DOHH2 (cell line): Measurements from ENCODE around the gene TNS2.

Experiments
- H3F3A ChIP-seq: fragments of 200-600 bp; sonication (generic), shearing (Covaris generic); 2 replicates; pipeline ENCODE4 v1.6.0; 2016; ENCODE audit warnings: antibody characterized with exemption, mild to moderate bottlenecking; ENCODE audit not compliant: control insufficient read depth, insufficient read depth
- H3K27ac ChIP-seq: fragments of 200-600 bp; sonication (generic); 2 replicates; pipeline ENCODE4 v1.5.1; 2014; ENCODE audit warnings: low read depth, mild to moderate bottlenecking, low read length, moderate library complexity
- H3K27me3 ChIP-seq: fragments of 200-600 bp; sonication (generic); 2 replicates; pipeline ENCODE4 v1.6.1; 2014; ENCODE audit warnings: mild to moderate bottlenecking, low read length, mixed read lengths; ENCODE audit not compliant: control insufficient read depth
- H3K36me3 ChIP-seq: fragments of 200-600 bp; sonication (generic); 2 replicates; pipeline ENCODE4 v1.6.1; 2014; ENCODE audit warnings: mild to moderate bottlenecking, low read length, moderate library complexity, mixed read lengths; ENCODE audit not compliant: control insufficient read depth
- H3K4me1 ChIP-seq: fragments of 200-600 bp; sonication (generic); 2 replicates; pipeline ENCODE4 v1.6.1; 2014; ENCODE audit warnings: mild to moderate bottlenecking, low read length, mixed read lengths; ENCODE audit not compliant: control insufficient read depth
- H3K4me2 ChIP-seq: fragments of 200-600 bp; sonication (generic); 2 replicates; pipeline ENCODE4 v1.6.0; 2014; ENCODE audit warnings: mild to moderate bottlenecking, low read length, moderate library complexity
- H3K4me3 ChIP-seq: fragments of 200-600 bp; sonication (generic); 2 replicates; pipeline ENCODE4 v1.5.1; 2014; ENCODE audit warnings: mild to moderate bottlenecking, low read length, mixed read lengths
- H3K79me2 ChIP-seq: fragments of 200-600 bp; sonication (generic); 2 replicates; pipeline ENCODE4 v1.6.1; 2014; ENCODE audit warnings: mild to moderate bottlenecking, low read length, mixed read lengths; ENCODE audit not compliant: control insufficient read depth
- H3K9me2 ChIP-seq: fragments of 200-600 bp; sonication (generic); replicated peaks from 2 replicates; pipeline ENCODE4 v1.6.1; 2014; ENCODE audit warnings: mild to moderate bottlenecking, low read length, mixed read lengths; ENCODE audit not compliant: control insufficient read depth
- H3K9me3 ChIP-seq: fragments of 200-600 bp; sonication (generic); 2 replicates; pipeline ENCODE4 v1.6.1; 2014; ENCODE audit warnings: antibody characterized with exemption, low read length, mixed read lengths; ENCODE audit not compliant: control insufficient read depth, insufficient read depth
- H4K20me1 ChIP-seq: fragments of 200-600 bp; sonication (generic); 2 replicates; pipeline ENCODE4 v1.6.0; 2014; ENCODE audit warnings: low read depth, mild to moderate bottlenecking, antibody characterized with exemption, low read length, moderate library complexity; ENCODE audit not compliant: control insufficient read depth, insufficient read depth
- CTCF ChIP-seq: fragments of 200-600 bp; sonication (generic); IDR thresholded peaks from one replicate; pipeline ENCODE4 v1.5.1; 2014; ENCODE audit warnings: antibody characterized with exemption, mild to moderate bottlenecking, low read depth, low read length; ENCODE audit not compliant: poor library complexity, severe bottlenecking
- EZH2phosphoT487 ChIP-seq: fragments of 200-600 bp; sonication (generic); IDR thresholded peaks from 2 replicates; pipeline ENCODE4 v1.6.1; 2017; ENCODE audit warnings: borderline replicate concordance, mild to moderate bottlenecking, antibody characterized with exemption, low read length, moderate library complexity, mixed read lengths

TNS2 gene

GRCh38 chr12:53005215-53005985, 44.5 kb upstream of the TNS2 start:
- Histone ChIP-seq H3K36me3 (peaks cover 39% of the 10 kb centered on the region), H3K27me3 (no peaks in the 10 kb centered on the region), H3K9me3 (no peaks in the 10 kb centered on the region), H3K4me3 (peak overlapping the region; percentile 91), H3K4me1 (peaks cover 41% of the 10 kb centered on the region), H3K4me2 (peak overlapping the region; percentile 80), H3F3A (peaks cover 17% of the 10 kb centered on the region), H4K20me1 (no peaks in the 10 kb centered on the region; the same call in 1 of the 2 replicates), H3K79me2 (peaks cover 50% of the 10 kb centered on the region), H3K27ac (peak overlapping the region; percentile 73), H3K9me2 (no peaks in the 10 kb centered on the region)
- TF ChIP-seq CTCF: no peak
- no peak for TF ChIP-seq EZH2phosphoT487

- H3K27me3 ChIP-seq: no peaks in the 10 kb centered on the region
- H3F3A ChIP-seq: peaks cover 17% of the 10 kb centered on the region
- peaks cover 58% of the 10 kb centered on the region for H3K79me2 ChIP-seq
- H3K4me2 ChIP-seq: peak within 1 kb of the TSS; percentile 93
- H3K4me1 ChIP-seq: peaks cover 45% of the 10 kb centered on the region
- H4K20me1 ChIP-seq: no peaks in the 10 kb centered on the region; the same call in none of the 2 replicates
- H3K9me2 ChIP-seq: no peaks in the 10 kb centered on the region
- peak within 1 kb of the TSS; percentile 91 for H3K4me3 ChIP-seq
- H3K27ac ChIP-seq: peak within 1 kb of the TSS; percentile 88
- no peaks in the 10 kb centered on the region for H3K9me3 ChIP-seq
- peaks cover 47% of the 10 kb centered on the region for H3K36me3 ChIP-seq
- TF ChIP-seq EZH2phosphoT487: no peak
Observed at GRCh38 chr12:53005986-53006809, 43.7 kb upstream of the TNS2 start, which contains the start of gene EIF4B. TSS of gene EIF4B (plus strand) at chr12:53006456. CDS start at chr12:53006484, 28 bp downstream.

- Histone ChIP-seq H3K27ac (peak overlapping the region; percentile 88), H3K36me3 (peaks cover 53% of the 10 kb centered on the region), H3K27me3 (no peaks in the 10 kb centered on the region), H3F3A (peaks cover 20% of the 10 kb centered on the region), H4K20me1 (no peaks in the 10 kb centered on the region; the same call in none of the 2 replicates), H3K9me3 (no peaks in the 10 kb centered on the region), H3K79me2 (peaks cover 64% of the 10 kb centered on the region), H3K4me1 (peaks cover 48% of the 10 kb centered on the region), H3K9me2 (no peaks in the 10 kb centered on the region), H3K4me3 (peak overlapping the region; percentile 91), H3K4me2 (peak overlapping the region; percentile 93)
- TF ChIP-seq CTCF (no peak), EZH2phosphoT487 (no peak)
Observed at GRCh38 chr12:53006810-53007309, 43.0 kb upstream of the TNS2 start.
